HG02798 (cell line): ENCODE results near the gene RUNX2.

Source experiments
- ATAC-seq: cut with Tn5 transposase; IDR thresholded peaks from one replicate; pipeline ENCODE4 v1.9.1; 2021; ENCODE audit warnings: mild to moderate bottlenecking; ENCODE audit not compliant: unreplicated experiment, poor library complexity

Gene RUNX2

DNA sequence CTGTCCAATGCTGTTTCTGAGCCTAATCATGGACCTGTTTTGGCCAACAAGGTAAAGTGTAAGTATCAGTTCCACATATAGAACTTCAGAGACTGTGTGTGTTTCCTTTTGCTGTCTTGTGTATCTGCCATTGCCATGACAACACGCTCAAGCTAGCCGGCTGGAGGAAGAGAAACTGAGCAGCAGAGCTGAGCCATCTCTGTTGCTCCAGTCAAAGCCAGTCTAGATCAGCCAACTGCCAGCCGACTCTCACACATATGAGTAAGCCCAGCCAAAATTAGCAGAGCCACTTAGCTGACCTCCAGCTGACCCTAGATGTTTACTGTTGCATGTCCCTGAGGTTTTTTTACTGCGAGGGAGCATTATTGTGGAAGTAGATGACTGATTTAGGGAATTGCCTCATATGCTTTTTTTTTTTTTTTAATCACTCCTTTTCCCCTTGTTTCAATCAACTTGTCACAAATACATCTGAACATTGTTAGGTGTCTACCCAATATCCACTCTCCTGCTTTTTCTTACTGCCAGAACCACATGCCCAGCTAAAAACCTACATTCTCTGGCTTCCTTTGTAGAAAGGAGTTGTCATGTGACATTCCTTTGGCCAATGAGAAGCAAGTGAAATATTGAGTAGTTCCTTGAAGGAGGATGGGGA is 353.9 kb downstream of the RUNX2 start:
- peak; percentile 93 for ATAC-seq

- no peak for ATAC-seq
These were observed 356.3 kb downstream of the RUNX2 start for GRCh38 chr6:45684476-45684875.

DNA sequence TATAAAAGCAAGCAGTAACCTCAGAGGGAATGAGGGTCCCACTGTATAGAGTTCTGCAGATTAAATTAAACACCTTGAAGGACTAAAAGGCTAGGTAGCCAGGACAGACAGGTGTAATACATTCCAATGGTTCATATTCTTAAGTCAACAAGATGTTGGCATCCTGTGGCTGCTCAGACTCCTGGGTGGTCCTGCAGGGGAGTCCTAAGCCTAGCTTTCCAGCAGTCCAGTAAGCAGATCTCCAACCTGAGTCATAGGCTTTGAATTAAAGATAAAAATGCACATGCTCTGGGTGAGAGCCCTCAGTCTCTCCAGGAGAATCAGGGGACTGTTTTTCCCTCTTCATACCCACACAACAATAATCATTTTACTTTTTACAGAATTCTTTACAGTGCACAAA is 356.9 kb downstream of the RUNX2 start:
- no peak for ATAC-seq

GRCh38 chr6:45686841-45687569 is 358.9 kb downstream of the RUNX2 start:
- ATAC-seq = peak; percentile 23

DNA sequence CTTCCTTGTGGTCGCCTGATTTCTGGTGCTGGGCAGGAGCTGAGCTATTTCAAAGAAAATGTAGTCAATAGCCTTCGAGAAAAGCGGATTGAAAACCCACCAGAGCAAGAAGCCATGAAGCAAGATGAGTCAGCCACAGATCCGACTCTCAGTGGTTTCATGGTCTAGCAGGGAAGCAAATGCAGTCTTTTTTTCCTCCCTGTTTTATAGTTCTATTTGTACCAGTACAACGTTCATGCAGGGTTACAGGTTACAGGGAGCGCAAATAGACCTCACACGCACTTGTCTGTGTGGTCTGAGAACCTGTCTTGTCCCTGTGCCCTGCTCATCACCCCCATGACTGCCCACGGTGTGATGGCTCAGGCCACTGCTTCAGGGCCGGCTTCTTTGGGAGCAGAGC is 359.4 kb downstream of the RUNX2 start:
- ATAC-seq = peak; percentile 74

DNA sequence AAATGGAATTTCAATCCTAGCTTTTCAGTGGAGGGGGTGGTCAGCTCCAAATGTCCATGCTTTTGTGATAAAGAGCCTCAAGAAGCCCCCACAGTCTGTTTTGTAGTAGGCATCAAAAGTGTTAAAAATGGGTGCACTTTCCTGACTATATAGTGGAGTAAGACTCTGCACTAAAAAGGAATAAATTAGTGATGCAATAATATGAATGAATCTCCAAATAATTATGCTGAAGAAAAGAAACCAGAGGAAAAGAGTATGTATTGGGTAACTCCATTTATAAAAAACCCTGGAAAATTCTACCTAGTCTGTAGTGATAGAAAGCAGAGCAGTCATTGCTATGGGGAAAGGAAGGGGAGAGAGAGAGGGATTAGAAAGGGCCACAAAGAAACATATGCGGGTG is 360.1 kb downstream of the RUNX2 start:
- no peak for ATAC-seq

GRCh38 chr6:45689926-45690615 is 361.9 kb downstream of the RUNX2 start:
- no peak for ATAC-seq

- ATAC-seq = no peak
These were observed 362.7 kb downstream of the RUNX2 start for GRCh38 chr6:45690846-45691245.

- ATAC-seq = no peak
These were observed 363.3 kb downstream of the RUNX2 start for GRCh38 chr6:45691426-45691825.

- no peak for ATAC-seq
These were observed 363.9 kb downstream of the RUNX2 start for GRCh38 chr6:45692021-45692420.

GRCh38 chr6:45696738-45697137 is 368.6 kb downstream of the RUNX2 start:
- ATAC-seq = no peak

- peak; percentile 68 for ATAC-seq
These were observed 369.5 kb downstream of the RUNX2 start for GRCh38 chr6:45697605-45698004.

- no peak for ATAC-seq
These were observed 369.9 kb downstream of the RUNX2 start for GRCh38 chr6:45698046-45698445.

DNA sequence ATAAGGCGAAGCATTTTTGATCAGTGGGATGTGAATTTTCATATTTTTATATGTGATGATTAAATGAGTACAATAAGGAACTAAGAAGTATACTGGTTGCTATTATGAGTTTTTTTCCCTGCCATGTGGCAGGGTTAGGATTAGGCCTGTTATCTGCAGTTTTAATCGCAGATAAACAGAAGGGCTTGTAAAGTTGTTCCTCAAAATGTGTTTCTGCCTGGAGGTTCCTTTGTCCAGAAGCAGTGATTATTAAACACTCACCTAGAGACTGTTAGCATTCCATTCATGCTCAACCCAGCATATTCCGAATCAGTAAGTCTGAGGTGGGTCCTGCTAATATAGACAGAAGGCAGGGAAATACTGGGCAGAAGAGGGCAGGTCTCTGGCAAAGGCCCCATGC is 371.5 kb downstream of the RUNX2 start:
- no peak for ATAC-seq

- no peak for ATAC-seq
These were observed 375.0 kb downstream of the RUNX2 start for GRCh38 chr6:45702849-45703739.

DNA sequence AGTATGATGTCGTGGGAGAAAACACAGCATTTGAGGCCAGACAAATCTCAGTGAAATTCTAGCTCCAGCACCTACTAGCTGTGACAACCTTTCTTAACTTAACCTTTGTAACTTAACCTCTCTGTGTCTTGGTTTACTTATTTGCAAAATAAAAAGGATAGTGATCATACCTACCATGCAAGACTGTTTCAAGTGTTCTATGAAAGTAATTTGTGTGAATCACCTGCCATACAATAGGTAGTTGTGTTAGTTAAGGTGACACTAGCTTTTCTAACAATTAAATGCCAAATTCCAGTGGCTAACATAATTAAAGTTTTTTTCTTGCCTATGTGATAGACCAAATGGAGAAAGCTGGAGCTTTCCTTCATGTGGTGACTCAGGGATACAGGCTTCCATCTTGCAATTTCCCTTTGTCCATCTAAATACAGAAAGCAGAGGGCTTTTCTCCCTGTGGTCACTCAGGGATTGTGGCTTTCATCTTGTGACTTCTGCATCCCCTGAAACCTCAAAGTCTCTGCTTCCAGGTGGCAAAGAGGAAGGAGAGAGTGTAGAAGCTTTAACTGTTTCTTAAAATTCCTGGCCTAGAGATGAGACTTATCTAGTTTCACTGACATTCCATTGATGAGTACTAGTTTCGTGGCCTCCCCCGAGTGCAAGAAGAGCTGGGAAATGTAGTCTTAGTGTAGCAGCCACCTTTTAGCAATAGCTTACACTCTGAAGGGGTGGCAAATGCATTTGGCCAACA is 376.1 kb downstream of the RUNX2 start:
- no peak for ATAC-seq

- ATAC-seq = no peak
These were observed 377.2 kb downstream of the RUNX2 start for GRCh38 chr6:45705137-45705855.

DNA sequence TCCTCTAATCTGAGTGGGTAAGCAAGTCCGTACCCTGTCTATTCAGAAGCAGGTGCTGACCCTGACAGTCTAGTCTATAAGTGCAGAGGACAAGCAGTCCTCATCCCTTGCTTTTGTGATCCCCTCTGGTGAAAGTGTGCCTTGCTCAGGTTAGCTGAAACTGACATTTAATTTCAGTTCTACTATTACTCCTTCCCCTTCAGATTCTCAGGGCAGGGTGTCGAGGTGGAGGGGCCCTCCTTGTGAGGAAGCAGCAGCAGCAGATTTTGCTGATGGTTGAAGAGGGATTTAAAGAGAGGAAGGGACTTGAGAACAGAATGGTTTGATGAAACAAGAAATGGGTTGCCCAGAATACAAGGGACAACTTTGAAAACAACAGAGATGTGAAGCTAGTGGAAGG is 378.2 kb downstream of the RUNX2 start:
- ATAC-seq = peak; percentile 37

- no peak for ATAC-seq
These were observed 379.0 kb downstream of the RUNX2 start for GRCh38 chr6:45707176-45707575.
